ENCODE data around the gene CTF1.
"Not testable (repeated sequence)": the region's sequence is repeated elsewhere in the genome, so short reads cannot be mapped to it uniquely, and the experiment has no call there.

Gene CTF1

GRCh38 chr16:30931068-30931650 is 34.7 kb downstream of the CTF1 start:
- no peak for DNase-seq

- no peak for DNase-seq
Observed at GRCh38 chr16:30934827-30935557, 38.6 kb downstream of the CTF1 start.

- no peak for DNase-seq
Observed at GRCh38 chr16:30937692-30938091, 41.3 kb downstream of the CTF1 start.

GRCh38 chr16:30939571-30939970 is 43.2 kb downstream of the CTF1 start:
- DNase-seq = not testable (repeated sequence)

GRCh38 chr16:30941600-30942425 is 45.4 kb downstream of the CTF1 start:
- peak; percentile 53 for DNase-seq

- no peak for DNase-seq
Observed at GRCh38 chr16:30942426-30942806, 46.0 kb downstream of the CTF1 start.

GRCh38 chr16:30944352-30944751 is 47.9 kb downstream of the CTF1 start:
- no peak for DNase-seq

- DNase-seq = no peak
Observed at GRCh38 chr16:30946671-30947540, 50.5 kb downstream of the CTF1 start.

- no peak for DNase-seq
Observed at GRCh38 chr16:30947541-30947858, 51.1 kb downstream of the CTF1 start.

GRCh38 chr16:30947859-30948666 is 51.6 kb downstream of the CTF1 start:
- no peak for DNase-seq

- DNase-seq = peak; percentile 31
Observed at GRCh38 chr16:30948667-30949649, 52.5 kb downstream of the CTF1 start, which contains the start of gene ORAI3. TSS of gene ORAI3 (plus strand) at chr16:30949068. CDS start at chr16:30949290, 222 bp downstream.

- peak; percentile 18 for DNase-seq
Observed at GRCh38 chr16:30949650-30950515, 53.5 kb downstream of the CTF1 start.

GRCh38 chr16:30950516-30951065 is 54.2 kb downstream of the CTF1 start:
- DNase-seq = no peak

- no peak for DNase-seq
Observed at GRCh38 chr16:30951193-30951592, 54.8 kb downstream of the CTF1 start.

- DNase-seq = no peak
Observed at GRCh38 chr16:30951750-30952149, 55.3 kb downstream of the CTF1 start.

- no peak for DNase-seq
Observed at GRCh38 chr16:30953111-30953510, 56.7 kb downstream of the CTF1 start.

Measured in stimulated activated CD4-positive, alpha-beta T cell treated with anti-CD3 and anti-CD28 coated beads, Interleukin-12 subunit alpha, Interleukin-12 subunit beta, amount 100 ng/mL, for 4 hours (primary cell).